ENCODE results near the gene OR5H6. TPM values are rescaled to one million over a fixed set of nuclear protein-coding genes. Genes with fewer than 3 reads are reported as not detected.

Gene OR5H6
- total RNA-seq, 4 donors from 2014 or later = not detected

DNA sequence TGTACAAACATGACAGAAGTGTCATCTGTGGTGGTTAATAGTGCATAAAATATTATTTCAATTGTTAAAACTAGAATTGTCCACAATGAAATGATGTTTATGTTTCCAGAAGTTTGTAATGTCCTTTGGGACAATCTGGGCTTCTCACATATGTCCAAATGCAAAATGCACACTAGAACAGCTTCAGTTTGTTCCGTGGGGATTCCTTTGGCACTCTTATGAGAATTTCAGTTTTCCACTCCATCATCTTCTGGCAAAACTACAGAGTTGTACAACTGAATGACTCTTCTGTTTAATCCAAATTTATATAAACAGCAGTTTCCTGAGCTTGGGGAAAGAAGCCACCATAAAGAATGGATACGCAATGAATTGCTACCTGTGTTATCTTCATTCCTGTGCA is 2.0 kb upstream of the OR5H6 start:
- intact Hi-C loops (cut with DNase I) = no loop called here
- H3K27ac ChIP-seq = no peak overlapping the region
- H3K27me3 ChIP-seq = no peaks in the 10 kb centered on the region
- no peak for DNase-seq
- WGBS, 2 donors = 74 to 77% methylated on average over 2 of the region's 2 CpGs
- no peak overlapping the region for H3K4me3 ChIP-seq (replicated peaks in 1 of 3)
- no peaks in the 10 kb centered on the region for H3K9me3 ChIP-seq
- H3K4me1 ChIP-seq = no peaks in the 10 kb centered on the region
- no peak for TF ChIP-seq POLR2A (IDR thresholded peaks at IDR 0.05)
- TF ChIP-seq, protein P1, sequence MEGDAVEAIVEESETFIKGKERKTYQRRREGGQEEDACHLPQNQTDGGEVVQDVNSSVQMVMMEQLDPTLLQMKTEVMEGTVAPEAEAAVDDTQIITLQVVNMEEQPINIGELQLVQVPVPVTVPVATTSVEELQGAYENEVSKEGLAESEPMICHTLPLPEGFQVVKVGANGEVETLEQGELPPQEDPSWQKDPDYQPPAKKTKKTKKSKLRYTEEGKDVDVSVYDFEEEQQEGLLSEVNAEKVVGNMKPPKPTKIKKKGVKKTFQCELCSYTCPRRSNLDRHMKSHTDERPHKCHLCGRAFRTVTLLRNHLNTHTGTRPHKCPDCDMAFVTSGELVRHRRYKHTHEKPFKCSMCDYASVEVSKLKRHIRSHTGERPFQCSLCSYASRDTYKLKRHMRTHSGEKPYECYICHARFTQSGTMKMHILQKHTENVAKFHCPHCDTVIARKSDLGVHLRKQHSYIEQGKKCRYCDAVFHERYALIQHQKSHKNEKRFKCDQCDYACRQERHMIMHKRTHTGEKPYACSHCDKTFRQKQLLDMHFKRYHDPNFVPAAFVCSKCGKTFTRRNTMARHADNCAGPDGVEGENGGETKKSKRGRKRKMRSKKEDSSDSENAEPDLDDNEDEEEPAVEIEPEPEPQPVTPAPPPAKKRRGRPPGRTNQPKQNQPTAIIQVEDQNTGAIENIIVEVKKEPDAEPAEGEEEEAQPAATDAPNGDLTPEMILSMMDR (IDR thresholded peaks at IDR 0.05) = no peak
- no peaks in the 10 kb centered on the region for H3K36me3 ChIP-seq

DNA sequence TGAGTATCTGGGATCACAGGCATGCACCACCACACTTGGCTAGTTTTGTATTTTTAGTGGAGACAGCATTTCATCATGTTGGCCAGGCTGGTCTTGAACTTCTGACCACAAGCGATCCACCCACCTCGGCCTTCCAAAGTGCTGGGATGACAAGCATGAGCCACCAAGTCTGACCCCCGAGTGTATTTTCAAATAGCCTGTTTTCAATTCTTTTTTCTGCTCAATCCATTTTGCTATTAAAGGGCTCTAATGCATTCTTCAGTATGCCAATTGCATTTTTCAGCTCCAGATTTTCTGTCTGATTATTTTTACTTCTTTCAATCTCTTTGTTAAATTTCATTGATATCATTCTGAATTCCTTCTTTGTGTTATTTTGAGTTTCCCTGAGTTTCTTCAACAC is 5.8 kb downstream of the OR5H6 start:
- Histone ChIP-seq H3K4me1 (no peaks in the 10 kb centered on the region), H3K36me3 (no peaks in the 10 kb centered on the region), H3K4me3 (replicated peaks in 1 of 3) (no peak overlapping the region), H3K27ac (no peak overlapping the region), H3K27me3 (no peaks in the 10 kb centered on the region), H3K9me3 (no peaks in the 10 kb centered on the region)
- intact Hi-C loops (cut with DNase I) = no loop called here
- TF ChIP-seq, protein P1 (IDR thresholded peaks at IDR 0.05) = no peak
- no peak for TF ChIP-seq POLR2A (IDR thresholded peaks at IDR 0.05)
- DNase-seq = no peak
- 82 to 84% methylated on average over 3 of the region's 3 CpGs for WGBS, 2 donors

DNA sequence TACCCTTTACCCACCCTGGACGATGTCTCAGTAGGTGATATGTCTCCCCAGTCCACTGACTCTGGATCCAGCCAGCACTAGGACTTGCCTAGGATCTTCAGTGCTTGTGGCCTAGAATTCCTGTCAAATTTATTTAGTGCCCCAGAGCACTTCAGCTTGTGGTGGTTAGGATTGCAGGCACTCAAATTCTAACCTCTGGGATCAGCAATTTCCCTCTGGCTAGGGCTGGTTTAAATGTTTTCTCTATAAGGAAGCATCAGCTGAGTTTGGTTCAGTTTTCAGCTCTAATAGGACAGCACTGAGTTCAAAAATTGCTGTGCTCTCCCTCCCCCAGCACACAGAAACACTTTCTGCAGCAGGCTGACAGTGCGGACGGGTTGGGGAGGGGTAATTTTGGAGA is 8.1 kb downstream of the OR5H6 start:
- H3K27ac ChIP-seq = no peak overlapping the region
- intact Hi-C loops (cut with DNase I) = no loop called here
- H3K36me3 ChIP-seq = no peaks in the 10 kb centered on the region
- 81 to 89% methylated on average over 3 of the region's 3 CpGs for WGBS, 2 donors
- H3K27me3 ChIP-seq = no peaks in the 10 kb centered on the region
- H3K9me3 ChIP-seq = no peaks in the 10 kb centered on the region
- no peak for DNase-seq
- TF ChIP-seq POLR2A (IDR thresholded peaks at IDR 0.05) = no peak
- TF ChIP-seq, protein P1 (IDR thresholded peaks at IDR 0.05) = no peak
- H3K4me1 ChIP-seq = no peaks in the 10 kb centered on the region
- no peak overlapping the region for H3K4me3 ChIP-seq (replicated peaks in 1 of 3)

DNA sequence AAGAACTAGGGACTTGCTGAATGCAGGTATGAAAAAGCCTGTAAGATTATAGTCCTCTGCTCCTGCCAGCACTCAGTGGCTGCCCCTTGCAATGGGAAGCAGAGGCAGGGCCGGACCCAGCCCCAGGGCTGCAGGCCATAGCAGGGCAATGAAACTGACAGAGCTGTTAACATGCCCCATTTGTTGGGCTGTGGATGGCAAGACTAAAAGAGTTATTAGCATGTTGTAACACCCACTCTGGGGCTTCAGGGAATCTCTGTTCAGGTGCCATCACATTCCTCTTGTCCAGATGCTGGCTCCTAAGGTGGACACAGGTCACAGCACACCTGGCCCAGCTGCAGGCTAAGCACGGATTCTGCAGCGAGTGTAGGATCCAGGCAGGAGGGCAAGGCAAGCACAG is 10.9 kb downstream of the OR5H6 start:
- Histone ChIP-seq H3K9me3 (no peaks in the 10 kb centered on the region), H3K27me3 (no peaks in the 10 kb centered on the region), H3K4me3 (replicated peaks in 1 of 3) (no peak overlapping the region), H3K27ac (no peak overlapping the region), H3K36me3 (no peaks in the 10 kb centered on the region), H3K4me1 (no peaks in the 10 kb centered on the region)
- TF ChIP-seq, protein P1 (IDR thresholded peaks at IDR 0.05) = no peak
- TF ChIP-seq POLR2A (IDR thresholded peaks at IDR 0.05) = no peak
- intact Hi-C loops (cut with DNase I) = no loop called here
- no peak for DNase-seq
- 87% methylated on average over 3 of the region's 3 CpGs; no CpG with 5 or more reads in 1 of the 2 donors for WGBS, 2 donors

DNA sequence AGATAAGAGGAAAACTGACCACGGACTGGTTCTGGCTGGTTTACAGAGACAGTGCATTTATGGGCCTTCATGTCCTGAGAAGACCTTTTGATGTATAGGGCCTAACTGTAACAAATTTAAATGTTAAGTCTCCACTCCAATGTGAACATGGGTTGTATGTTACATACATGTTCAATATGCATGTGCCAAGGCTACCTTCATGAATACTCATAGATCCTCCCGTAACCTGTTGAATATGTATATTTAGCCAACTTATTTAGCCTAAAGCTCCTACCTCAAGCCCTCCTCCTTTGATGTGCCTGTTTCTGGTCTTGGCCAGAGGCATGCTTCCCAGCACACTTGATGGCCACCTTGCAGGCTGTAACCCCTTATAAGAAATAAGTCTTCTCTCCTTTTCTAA is 18.2 kb downstream of the OR5H6 start, which contains the start of gene OR5H2:
Gene OR5H2, plus strand, starts transcription at position 301 of the 400 bp plus-strand sequence. CDS start 398 bp downstream, outside the sequence.
- TF ChIP-seq, protein P1 (IDR thresholded peaks at IDR 0.05) = no peak
- no peak for TF ChIP-seq POLR2A (IDR thresholded peaks at IDR 0.05)
- WGBS, 2 donors = 64 to 71% methylated on average over 2 of the region's 2 CpGs
- no peaks in the 10 kb centered on the region for H3K9me3 ChIP-seq
- no peaks in the 10 kb centered on the region for H3K4me1 ChIP-seq
- H3K27ac ChIP-seq = no peak within 1 kb of the TSS
- intact Hi-C loops (cut with DNase I) = no loop called here
- DNase-seq = no peak
- no peak within 1 kb of the TSS for H3K4me3 ChIP-seq (replicated peaks in 1 of 3)
- no peaks in the 10 kb centered on the region for H3K27me3 ChIP-seq
- H3K36me3 ChIP-seq = no peaks in the 10 kb centered on the region

All from thyroid gland (tissue), 4 donors.